ENCODE measurements around the gene DBH.
"Not testable (repeated sequence)": the region's sequence is repeated elsewhere in the genome, so short reads cannot be mapped to it uniquely, and the experiment has no call there.

Gene DBH

DNA sequence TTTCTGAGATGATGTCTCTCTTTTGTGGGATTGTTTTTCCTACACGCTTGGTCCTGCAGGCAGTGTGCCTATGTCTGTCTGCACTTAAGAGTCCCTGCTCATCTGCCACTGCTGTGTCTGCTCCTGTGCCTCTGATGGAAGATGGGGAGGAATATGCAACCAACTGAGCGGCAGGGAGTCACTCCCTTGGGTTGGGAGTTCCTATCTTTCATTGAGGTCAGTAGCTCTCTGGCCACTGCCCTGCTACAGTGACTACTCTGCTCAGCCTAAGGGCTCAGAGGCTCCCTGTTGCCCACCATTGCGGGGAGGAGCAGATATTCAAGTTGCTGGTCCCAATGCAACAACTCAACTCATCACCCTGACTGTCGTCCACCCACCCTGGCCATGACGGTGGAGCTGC lies 13.6 kb upstream of the DBH start:
- DNase-seq = no peak

DNA sequence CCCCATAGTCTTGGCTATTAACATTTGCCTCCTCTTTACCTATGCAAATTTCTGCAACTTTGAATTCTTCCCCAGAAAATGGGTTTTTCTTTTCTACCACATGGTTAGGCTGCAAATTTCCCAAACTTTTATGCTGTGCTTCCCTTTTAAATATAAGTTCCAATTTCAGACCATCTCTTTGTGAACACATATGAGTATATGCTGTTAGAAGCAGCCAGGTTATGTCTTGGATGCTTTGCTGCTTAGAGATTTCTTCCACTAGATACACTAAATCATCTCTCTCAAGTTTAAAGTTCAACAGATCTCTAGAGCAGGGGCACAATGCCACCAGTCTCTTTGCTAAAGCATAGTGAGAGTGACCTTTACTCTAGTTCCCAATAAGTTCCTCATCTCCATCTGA lies 10.2 kb upstream of the DBH start:
- DNase-seq = not testable (repeated sequence)

DNA sequence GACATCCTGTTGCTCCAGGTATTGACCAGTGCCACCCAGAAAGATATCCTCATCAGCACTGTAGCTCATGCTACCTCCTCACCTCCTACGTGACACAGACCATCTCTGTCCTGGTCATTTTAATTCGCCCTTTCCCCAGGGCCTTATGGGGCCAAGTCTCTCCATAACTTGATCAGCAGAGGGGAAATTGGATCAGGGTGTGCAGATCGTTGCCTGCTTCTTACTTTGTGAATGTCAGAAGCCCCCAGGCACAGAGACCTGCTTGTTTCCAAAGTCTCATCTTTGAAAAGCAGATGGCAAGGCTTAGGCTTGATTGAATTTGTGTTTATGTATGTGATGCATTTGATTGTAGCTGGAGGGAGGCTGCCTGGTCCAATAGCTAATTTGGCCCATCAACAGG lies 8.8 kb upstream of the DBH start:
- no peak for DNase-seq

DNA sequence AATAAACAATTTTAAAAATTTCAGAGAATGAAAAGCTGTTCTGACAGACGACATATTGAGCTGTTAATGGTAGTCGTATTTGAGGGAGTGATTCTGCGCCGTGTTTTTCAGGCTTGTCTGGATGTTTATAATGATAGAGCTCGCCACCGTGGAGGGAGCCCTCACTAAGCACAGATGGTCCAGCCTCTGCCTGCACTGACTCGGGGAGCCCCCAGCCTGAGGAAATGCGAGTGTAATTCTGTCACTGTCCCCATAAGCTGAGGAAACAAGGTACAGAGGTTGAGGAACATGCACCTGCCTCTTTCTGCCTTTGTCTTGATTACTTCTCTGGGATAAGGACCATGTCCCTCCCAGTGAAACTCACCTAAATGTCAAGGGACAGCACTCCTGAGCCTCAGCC lies 7.4 kb upstream of the DBH start:
- DNase-seq = no peak

DNA sequence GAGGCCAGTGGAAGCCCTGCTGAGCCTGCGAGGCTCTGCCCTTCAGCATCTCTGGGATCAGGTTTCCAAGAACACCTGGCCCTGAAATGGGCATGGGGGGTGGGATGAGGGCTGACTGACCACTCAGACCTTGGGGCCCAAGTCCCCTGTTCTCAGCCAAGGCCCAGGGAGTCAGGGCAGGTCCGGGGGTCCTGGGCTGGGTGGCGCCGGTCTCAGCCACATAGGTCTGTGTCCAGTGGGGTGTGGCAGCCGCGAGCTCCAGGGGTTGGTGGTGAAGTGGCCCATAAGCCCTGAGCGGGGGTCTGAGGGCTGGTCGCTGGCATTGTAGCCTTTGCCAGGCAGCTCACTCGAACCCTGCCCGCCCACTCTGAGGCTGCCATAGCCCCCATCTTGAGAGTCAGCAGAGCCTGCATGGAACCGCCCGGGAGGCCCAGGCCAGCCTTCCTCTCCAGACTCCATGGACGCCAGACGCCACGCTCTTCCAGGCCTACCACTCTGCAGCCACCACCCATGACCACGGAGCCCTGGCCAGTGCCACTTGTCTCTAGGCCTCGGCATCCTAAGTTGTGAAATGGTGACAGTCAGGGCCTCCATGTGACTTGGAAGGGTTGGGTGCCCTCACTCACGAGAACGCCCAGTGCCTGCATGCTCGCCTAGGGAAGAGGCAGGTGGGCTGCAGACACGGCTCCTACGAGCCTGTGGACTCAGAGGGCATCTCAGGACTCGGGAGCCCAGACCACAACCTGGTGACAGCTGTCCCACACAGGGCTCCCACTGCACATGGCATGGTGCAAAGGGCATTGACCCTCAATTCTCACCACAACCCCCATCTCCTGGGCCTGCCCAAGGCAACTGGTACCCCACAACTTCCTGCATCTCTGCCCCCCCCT lies 6.7 kb upstream of the DBH start:
- DNase-seq = no peak

DNA sequence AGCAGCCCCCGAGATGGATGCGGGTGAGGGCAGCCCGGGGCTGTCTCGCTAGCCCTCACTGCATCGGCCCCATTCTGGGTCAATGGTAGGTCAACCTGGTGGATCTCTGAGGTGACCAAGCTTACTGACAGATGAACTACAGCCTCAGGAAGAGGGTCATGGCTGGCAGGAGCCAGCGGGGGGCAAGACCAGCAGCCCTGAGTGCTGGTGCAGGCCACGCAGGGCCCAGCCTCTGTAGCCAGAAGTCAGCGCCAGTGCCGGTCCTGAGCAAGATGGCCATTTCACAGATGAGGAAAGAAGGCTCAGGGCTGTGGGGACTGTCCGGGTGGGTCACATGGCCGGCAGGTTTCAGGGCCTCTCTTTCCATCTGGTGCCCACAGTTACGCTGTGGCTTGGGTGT lies 5.1 kb upstream of the DBH start:
- DNase-seq = no peak

DNA sequence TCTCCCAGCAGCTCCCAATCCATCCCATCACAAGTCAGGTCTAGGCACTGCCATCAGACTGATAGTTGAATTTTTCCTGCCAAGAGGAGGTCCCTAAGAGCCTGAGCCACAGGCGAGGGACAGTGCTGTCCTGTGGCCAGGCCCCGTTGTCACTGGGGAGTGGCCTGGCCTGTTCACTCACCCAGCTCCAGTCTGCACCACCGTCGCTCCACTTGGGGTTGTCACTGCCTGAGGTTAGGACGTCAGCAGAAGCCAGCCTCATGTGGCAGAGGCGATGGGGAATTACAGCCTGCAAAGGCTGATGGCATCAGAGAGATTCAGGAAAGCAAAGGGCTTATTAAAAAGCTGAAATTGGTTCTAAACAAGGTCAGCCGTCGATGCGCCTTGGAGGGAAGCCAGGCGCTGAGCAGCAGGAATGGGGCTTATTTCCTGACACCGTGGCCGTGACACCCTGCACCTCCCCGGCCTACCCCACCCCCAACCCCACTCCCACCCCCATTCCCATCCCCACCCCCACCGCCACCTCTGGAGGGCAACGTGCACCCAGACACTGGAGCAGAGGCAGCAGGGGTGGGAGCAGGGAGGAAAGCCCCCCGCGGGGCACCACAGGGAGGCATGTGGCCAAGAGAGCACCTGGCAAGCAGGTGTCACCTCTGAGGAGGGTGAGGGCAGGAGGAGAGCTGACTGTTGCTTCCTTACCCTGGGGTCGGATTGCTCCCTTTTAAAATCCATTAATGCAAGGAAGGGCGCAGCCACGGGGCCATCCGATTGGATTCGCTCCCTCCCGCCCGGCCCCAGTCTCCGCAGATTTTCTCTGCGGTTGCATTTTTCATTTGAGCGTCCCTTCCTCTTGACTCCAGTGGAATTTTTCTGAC lies 3.1 kb upstream of the DBH start:
- DNase-seq = no peak

DNA sequence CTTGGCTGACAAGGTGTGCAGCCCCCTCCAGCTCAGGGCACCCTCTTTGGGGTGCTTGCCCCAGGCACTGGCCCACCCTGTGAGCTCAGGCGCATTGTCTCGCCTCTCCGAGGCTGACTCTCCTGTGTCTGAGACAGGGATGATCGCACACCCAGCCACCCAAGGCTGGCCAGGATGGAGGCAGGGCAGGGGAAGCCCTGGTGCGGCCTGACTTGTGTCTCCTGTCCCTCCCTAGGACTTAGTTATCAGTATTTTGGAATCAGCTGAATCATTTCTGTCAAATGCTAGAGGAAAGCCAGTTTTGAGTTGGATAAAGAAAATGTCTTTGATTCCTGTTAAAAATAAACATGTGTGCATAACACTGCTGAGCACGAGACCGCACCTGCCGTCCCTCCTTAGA lies 2.5 kb upstream of the DBH start:
- DNase-seq = no peak

DNA sequence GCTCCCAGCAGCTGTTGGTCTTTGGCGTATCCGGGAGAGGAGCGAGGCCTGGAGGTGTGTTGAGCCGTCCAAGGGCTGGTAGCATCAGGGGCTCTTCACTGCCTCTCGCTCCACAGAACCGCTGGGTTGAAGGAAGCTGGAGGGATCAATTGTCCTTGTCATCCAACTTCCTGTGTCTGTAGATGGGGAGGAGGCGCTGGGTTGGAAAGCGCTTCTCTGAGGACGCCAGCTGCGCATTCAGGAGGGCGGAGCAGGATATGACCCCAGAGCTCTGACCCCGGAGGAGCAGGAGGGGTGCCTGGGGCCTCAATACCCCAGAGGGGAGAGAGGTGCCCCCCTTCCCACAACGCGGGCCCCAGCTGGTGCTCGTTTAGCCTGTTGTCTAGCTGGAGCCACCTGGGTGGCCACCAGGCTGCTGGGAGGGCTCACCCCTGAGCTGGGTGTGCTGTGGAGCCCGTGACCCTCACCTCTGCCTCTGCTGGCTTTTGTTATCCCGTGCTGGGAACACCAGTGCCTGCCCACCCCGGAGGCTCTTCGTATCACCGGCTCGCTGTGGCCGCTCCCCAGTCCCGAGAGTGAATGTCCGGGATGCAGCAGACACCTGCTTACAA lies 2.0 kb upstream of the DBH start:
- DNase-seq = no peak

DNA sequence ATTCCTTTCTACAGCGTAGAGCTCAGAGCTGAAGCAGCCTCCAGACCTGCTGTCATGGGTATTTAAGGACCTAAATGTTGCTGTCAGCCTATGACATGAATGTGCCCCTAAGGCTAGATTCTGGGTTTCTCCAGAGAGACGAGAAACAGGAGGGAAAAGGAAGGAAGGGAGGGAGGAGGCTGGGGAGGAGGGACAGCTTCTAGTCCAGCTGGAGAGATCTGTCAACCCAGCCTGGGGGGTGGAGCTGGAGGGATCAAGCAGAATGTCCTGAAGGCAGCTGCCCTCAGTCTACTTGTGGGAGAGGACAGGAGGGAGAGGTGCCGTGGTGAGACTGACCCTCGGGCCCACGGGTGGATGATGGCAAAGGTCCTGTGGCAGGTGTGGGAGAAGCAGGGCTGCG lies 1.1 kb upstream of the DBH start:
- no peak for DNase-seq

DNA sequence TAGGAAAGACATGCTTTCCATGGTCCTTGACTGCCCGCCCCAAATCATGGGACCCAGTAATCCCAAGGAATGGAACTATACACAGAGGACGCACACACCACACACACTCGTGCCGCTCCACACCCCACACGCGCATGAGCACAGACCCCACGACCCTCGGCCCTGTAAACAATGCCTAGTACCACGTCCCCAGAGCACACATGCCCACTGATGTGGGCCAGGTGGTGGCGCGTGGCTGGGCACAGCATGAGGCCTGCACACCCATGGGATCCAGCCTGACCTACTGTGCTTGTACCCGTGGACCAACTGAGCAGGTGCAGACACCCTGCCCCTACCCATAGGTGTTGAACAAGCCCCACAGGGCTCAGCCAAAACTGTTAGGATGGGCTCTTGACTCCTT lies 739 bp downstream of the DBH start:
- no peak for DNase-seq

DNA sequence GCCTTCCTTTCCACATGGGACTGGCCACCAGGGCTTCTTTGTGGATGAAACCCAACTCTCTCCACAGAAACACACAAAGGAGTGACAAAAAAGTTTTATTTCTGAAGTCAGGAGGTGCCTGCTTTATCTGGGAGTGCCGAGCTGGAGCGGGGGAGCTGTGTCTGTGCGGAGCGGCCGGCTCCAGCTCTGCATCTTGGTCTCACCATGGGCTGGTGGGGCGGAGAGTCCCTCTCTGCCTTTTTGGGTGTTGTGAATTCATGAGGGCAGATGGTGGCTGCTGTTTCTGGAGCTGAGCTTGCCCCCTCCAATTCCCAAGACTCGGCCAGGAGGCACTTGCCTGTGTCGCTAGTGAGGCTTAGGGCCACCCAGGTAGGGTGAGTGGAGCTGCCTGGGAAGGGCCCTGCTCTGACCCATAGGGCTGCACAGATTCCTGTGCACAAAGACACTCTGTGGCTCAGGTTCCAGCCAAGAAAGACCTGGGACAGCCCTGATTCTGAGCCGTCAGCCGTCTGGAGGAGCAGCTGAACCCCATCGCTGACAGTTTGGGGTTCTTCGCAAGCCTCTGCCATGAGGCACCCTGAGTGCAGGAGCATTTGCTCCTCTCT lies 1.4 kb downstream of the DBH start:
- DNase-seq = no peak

DNA sequence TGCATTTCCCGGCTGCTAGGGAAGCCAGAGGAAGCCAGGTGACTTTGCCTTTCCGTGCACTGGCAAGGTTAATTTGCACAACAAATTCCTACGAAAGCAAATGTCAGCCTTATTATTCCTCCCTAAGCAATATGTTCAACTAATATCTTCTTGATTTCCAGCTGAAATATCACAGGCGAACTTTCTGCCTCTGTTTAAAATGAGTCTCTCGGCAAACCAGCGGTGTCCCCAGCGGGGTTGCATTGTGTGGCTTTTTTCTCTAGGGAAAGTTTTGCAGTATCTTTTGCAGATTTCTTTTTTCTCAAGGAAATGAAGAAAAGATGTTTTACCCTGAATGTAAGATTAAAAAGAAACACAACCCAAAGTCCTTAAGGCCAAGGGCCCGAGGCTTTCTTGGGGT lies 1.9 kb downstream of the DBH start:
- no peak for DNase-seq

DNA sequence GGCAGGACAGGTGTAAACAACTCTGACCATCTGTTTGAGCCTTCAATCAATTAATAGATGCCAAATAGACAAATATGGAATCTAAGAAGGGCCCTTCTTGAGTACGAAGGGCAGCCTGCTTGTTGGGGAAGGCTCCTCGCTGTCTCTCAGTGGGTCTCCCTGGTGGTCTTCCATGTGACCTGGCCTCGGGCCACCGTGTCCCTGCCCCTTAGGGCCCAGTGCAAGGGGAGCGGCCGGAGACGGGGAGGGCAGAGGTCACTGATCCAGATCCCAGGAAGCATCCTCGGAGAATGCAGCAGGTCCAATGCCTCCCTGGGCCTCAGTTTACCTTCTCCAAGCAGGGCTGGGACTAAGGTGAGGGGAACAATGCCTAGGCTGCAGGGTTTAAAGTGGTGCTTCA lies 2.5 kb downstream of the DBH start:
- no peak for DNase-seq

DNA sequence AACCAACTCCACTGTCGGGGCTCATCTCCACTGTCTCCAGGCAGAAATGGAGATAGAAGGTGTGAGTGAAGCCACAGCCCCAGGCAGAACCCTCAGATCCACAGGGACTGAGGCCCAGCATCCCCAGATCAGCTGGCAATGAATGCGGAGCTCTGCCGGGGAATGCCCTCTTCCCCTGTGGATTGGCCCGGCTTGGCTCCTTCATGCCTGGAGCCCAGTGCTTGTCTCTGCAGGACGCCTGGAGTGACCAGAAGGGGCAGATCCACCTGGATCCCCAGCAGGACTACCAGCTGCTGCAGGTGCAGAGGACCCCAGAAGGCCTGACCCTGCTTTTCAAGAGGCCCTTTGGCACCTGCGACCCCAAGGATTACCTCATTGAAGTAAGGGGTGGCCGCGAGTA lies 3.5 kb downstream of the DBH start:
- DNase-seq = no peak

DNA sequence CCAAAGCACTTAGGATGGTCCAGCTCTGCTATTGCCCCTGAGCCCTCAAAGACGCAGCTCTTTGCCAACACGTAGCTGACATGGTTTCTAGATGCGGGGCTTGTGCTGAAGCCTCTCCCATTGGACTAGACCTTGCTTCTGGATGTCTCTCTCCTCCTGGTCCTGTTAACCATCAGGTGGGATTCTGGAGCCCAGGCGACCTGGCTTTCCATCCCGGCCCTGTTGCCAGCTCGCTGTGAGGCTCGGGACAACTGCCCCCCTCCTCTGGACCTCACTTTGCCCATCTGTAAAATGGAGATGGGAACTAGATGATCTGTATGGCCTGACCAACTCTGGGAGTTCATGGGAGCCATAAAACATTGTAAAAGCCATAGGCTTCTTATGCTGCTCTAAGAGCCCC lies 4.0 kb downstream of the DBH start:
- DNase-seq = no peak

DNA sequence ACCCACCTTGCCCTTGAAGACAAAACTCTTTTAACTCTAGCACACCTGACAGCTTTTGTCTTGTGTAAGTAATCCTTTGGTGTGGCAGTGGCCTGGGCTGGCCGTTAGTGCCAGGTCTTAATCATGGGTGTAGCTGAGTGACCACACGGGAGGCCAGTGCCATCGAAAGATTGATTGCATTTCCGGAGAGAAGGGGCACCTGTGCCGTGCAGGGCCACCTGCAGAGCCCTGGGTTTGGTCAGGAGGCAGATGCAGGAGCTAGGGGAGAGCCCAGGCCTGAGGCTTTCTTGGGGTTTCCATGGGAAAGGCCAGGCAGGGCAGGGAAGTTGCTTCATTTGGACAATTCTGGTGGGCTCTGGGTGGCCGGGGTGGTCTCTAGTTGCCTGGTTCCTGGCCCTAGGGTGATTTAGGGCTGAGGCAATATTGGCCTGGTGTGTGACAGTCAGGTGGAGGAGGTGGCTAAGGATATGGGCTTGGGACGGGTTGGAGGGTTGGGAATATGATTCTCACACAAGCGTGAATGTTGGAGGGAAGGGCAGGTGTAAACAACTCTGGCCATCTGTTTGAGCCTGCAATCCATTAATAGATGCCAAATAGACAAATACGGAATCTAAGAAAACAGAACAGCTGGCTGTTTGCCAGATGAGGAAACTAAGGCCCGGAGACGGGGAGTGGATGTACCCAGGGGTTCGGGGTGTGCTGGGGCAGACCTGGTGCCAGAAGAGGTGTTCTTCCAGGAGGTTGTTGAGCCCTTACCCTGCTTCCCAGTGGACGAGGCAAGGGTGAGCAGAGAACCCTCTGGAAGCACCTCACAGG lies 4.6 kb downstream of the DBH start:
- DNase-seq = no peak

DNA sequence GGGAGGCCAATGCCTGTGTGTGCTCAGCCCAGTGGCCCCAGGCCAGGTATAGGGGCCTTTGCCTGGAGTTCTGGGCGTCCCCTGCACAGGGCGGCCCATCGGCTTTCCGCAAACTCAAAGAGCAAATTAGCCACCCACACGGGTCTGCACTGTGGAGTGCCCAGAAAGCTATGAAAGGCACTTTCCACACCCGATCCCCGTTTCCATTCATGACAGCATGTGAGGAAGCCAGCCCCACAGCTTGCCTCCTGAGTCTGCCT lies 5.2 kb downstream of the DBH start:
- no peak for DNase-seq

DNA sequence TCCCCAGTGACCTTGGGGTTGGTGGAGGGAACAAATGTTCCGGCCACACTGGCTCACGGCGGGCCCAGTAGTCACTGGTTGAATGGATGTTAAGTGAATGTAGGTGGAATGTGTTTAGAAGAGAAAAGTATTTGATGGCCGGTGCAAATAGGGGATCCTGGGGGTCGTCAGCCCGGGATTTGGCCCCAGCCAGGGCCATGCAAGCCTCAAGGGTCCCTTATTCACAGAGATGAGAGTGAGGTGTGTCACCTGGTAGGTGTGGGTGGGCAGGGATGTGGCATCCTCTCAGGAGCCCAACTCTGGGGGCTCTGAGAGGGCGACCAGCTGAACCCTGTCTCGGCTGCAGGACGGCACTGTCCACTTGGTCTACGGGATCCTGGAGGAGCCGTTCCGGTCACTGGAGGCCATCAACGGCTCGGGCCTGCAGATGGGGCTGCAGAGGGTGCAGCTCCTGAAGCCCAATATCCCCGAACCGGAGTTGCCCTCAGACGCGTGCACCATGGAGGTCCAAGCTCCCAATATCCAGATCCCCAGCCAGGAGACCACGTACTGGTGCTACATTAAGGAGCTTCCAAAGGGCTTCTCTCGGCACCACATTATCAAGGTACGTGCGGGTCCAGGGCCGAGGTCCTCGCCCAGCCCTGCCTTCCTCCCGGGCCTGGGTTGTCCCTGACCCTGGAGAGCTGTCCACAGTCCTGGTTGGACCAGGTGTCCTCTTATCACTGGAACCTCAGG lies 5.9 kb downstream of the DBH start:
- no peak for DNase-seq

DNA sequence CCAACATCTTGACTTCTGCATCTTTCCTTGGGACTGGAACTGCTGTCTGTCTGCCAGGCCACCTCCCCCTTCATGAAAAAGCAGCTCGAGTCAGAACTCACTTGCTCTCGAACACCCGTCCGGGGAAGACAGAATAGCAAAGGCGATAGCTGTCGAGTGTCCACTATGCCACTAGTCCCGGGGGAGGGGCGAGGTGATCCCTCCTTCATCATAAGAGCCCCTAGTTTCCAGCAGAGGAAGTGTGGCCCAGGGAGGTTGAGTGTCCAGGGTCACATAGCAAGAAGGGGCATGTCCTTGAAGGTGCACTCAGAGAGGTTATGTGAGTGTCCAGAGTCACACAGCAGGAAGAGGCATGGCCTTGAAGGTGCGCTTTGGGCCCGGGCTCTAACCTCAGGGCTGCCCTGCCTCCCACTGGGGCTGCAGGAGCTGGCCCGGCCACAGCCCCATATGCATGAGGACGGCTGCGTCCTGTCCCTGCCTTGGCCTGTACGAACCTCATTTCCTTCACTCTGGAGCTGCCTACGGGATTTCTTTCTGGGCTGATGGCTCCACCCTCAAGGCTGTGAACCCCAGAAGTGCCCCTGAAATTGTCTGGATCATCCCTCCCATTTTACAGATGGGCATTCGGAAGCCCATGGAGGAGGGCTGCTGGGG lies 6.7 kb downstream of the DBH start:
- no peak for DNase-seq
